Measurements from ENCODE around the gene ERBB4.

DNA sequence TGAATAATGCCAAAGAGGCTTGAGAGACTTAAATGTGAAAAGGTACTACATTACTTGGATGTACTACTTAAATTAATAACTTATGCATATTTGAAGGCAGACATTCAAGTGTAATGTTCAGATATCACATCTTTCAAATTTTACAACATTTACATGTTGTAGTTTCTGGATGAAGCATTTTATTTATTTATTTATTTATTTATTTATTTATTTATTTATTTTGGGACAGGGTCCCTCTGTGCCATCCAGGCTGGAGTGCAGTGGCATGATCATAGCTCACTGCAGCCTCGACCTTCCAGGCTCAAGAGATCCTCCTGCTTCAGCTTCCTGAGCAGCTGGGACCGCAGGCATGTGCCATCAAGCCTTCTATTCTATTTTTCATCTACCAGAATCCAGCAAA, 596.4 kb downstream of the ERBB4 start:
- TF ChIP-seq GLIS3 (CRISPR knock-in tag; IDR thresholded peaks at IDR 0.05) (no peak), ZFP3 (CRISPR knock-in tag; IDR thresholded peaks at IDR 0.05) (no peak), ZC3H10 (CRISPR knock-in tag; IDR thresholded peaks at IDR 0.05) (no peak), CSDC2 (CRISPR knock-in tag; IDR thresholded peaks at IDR 0.05) (no peak), ESRRG (CRISPR knock-in tag; IDR thresholded peaks at IDR 0.05) (no peak), ARNTL (CRISPR knock-in tag; IDR thresholded peaks at IDR 0.05; ENCODE audit: borderline replicate concordance, low read depth) (no peak), ZNF70 (CRISPR knock-in tag; IDR thresholded peaks at IDR 0.05) (no peak), TOX (CRISPR knock-in tag; IDR thresholded peaks at IDR 0.05; ENCODE audit: borderline replicate concordance) (no peak)
- TF ChIP-seq, protein P1, sequence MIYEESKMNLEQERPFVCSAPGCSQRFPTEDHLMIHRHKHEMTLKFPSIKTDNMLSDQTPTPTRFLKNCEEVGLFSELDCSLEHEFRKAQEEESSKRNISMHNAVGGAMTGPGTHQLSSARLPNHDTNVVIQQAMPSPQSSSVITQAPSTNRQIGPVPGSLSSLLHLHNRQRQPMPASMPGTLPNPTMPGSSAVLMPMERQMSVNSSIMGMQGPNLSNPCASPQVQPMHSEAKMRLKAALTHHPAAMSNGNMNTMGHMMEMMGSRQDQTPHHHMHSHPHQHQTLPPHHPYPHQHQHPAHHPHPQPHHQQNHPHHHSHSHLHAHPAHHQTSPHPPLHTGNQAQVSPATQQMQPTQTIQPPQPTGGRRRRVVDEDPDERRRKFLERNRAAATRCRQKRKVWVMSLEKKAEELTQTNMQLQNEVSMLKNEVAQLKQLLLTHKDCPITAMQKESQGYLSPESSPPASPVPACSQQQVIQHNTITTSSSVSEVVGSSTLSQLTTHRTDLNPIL (CRISPR knock-in tag; IDR thresholded peaks at IDR 0.05; ENCODE audit: low read depth), result no peak
- TF ChIP-seq, protein P2, sequence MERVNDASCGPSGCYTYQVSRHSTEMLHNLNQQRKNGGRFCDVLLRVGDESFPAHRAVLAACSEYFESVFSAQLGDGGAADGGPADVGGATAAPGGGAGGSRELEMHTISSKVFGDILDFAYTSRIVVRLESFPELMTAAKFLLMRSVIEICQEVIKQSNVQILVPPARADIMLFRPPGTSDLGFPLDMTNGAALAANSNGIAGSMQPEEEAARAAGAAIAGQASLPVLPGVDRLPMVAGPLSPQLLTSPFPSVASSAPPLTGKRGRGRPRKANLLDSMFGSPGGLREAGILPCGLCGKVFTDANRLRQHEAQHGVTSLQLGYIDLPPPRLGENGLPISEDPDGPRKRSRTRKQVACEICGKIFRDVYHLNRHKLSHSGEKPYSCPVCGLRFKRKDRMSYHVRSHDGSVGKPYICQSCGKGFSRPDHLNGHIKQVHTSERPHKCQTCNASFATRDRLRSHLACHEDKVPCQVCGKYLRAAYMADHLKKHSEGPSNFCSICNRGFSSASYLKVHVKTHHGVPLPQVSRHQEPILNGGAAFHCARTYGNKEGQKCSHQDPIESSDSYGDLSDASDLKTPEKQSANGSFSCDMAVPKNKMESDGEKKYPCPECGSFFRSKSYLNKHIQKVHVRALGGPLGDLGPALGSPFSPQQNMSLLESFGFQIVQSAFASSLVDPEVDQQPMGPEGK (CRISPR knock-in tag; IDR thresholded peaks at IDR 0.05; ENCODE audit: borderline replicate concordance), result no peak

All from SK-N-SH treated with all-trans-retinoic acid at 6 μM for 48 hours (cell line).